ENCODE data around the gene LSM14A.
"Not testable (repeated sequence)": the region's sequence is repeated elsewhere in the genome, so short reads cannot be mapped to it uniquely, and the experiment has no call there.

LSM14A gene

GRCh38 chr19:34189917-34190425, 17.7 kb downstream of the LSM14A start:
- peaks cover 32% of the 10 kb centered on the region for H3K36me3 Mint-ChIP-seq (ENCODE audit: low read depth)

DNA sequence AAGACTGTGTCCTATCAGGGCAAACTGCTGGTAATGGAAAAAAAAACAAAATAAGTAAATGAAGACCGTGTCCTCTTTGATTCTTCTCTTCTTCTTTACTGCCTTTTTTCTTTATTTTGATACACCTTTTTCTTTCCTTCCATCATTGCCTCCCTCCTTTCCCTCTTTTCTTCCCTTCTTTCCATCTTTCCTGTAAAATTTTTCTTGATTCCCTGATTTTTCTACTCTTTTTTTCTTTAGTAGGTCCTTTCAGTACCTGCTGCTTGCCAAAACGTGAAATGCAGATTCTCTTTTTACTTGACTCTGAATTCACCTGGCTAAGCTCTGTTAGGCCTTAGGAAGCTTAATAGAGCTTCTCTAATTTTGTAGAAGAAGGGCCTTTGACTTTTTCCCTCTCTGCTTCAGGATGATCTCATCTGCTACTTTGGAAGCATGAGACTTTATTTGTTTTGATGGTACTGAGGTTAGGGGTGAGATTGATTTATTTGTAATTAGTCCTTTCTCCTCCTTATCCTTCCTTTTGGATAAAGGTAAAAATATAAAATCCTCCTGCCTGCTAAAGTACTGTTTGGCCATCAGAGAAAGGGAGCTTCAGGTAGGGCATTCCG, 19.2 kb downstream of the LSM14A start:
- H3K27ac Mint-ChIP-seq, result peak overlapping the region; percentile 58
- TF ChIP-seq, protein P1, sequence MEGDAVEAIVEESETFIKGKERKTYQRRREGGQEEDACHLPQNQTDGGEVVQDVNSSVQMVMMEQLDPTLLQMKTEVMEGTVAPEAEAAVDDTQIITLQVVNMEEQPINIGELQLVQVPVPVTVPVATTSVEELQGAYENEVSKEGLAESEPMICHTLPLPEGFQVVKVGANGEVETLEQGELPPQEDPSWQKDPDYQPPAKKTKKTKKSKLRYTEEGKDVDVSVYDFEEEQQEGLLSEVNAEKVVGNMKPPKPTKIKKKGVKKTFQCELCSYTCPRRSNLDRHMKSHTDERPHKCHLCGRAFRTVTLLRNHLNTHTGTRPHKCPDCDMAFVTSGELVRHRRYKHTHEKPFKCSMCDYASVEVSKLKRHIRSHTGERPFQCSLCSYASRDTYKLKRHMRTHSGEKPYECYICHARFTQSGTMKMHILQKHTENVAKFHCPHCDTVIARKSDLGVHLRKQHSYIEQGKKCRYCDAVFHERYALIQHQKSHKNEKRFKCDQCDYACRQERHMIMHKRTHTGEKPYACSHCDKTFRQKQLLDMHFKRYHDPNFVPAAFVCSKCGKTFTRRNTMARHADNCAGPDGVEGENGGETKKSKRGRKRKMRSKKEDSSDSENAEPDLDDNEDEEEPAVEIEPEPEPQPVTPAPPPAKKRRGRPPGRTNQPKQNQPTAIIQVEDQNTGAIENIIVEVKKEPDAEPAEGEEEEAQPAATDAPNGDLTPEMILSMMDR (IDR thresholded peaks at IDR 0.05), result no peak
- H3K4me3 Mint-ChIP-seq, result no peak overlapping the region
- DNase-seq, result no peak
- H3K36me3 Mint-ChIP-seq (ENCODE audit: low read depth), result peaks cover 32% of the 10 kb centered on the region
- H3K4me1 Mint-ChIP-seq, result peaks cover 28% of the 10 kb centered on the region
- H3K9me3 Mint-ChIP-seq, result no peaks in the 10 kb centered on the region
- H3K27me3 Mint-ChIP-seq (ENCODE audit: low read depth, poor library complexity), result no peaks in the 10 kb centered on the region

More at GRCh38 chr19:34189917-34190425, 17.7 kb downstream of the LSM14A start:
- no peaks in the 10 kb centered on the region for H3K27me3 Mint-ChIP-seq (ENCODE audit: low read depth, poor library complexity)
- H3K4me1 Mint-ChIP-seq, result peaks cover 33% of the 10 kb centered on the region
- TF ChIP-seq, protein P1 (IDR thresholded peaks at IDR 0.05), result no peak
- H3K27ac Mint-ChIP-seq, result peak overlapping the region; percentile 7
- H3K4me3 Mint-ChIP-seq, result no peak overlapping the region
- peaks cover 4% of the 10 kb centered on the region for H3K9me3 Mint-ChIP-seq
- no peak for DNase-seq

GRCh38 chr19:34193439-34193838, 21.1 kb downstream of the LSM14A start:
- Mint-ChIP-seq H3K4me1 (peaks cover 24% of the 10 kb centered on the region), H3K36me3 (ENCODE audit: low read depth) (peaks cover 42% of the 10 kb centered on the region), H3K9me3 (no peaks in the 10 kb centered on the region), H3K4me3 (no peak overlapping the region), H3K27ac (peak overlapping the region; percentile 90), H3K27me3 (ENCODE audit: low read depth, poor library complexity) (no peaks in the 10 kb centered on the region)
- TF ChIP-seq, protein P1 (IDR thresholded peaks at IDR 0.05), result no peak
- no peak for DNase-seq

GRCh38 chr19:34193876-34194275, 21.6 kb downstream of the LSM14A start:
- DNase-seq, result no peak
- Mint-ChIP-seq H3K27ac (peak overlapping the region; percentile 90), H3K27me3 (ENCODE audit: low read depth, poor library complexity) (no peaks in the 10 kb centered on the region), H3K36me3 (ENCODE audit: low read depth) (peaks cover 42% of the 10 kb centered on the region), H3K4me1 (peaks cover 21% of the 10 kb centered on the region), H3K4me3 (no peak overlapping the region), H3K9me3 (no peaks in the 10 kb centered on the region)
- TF ChIP-seq, protein P1 (IDR thresholded peaks at IDR 0.05), result no peak

GRCh38 chr19:34201133-34201532, 28.8 kb downstream of the LSM14A start:
- Mint-ChIP-seq H3K4me1 (no peaks in the 10 kb centered on the region), H3K4me3 (no peak overlapping the region), H3K9me3 (no peaks in the 10 kb centered on the region), H3K27ac (no peak overlapping the region), H3K36me3 (ENCODE audit: low read depth) (peaks cover 78% of the 10 kb centered on the region), H3K27me3 (ENCODE audit: low read depth, poor library complexity) (no peaks in the 10 kb centered on the region)
- TF ChIP-seq, protein P1 (IDR thresholded peaks at IDR 0.05), result no peak
- no peak for DNase-seq

DNA sequence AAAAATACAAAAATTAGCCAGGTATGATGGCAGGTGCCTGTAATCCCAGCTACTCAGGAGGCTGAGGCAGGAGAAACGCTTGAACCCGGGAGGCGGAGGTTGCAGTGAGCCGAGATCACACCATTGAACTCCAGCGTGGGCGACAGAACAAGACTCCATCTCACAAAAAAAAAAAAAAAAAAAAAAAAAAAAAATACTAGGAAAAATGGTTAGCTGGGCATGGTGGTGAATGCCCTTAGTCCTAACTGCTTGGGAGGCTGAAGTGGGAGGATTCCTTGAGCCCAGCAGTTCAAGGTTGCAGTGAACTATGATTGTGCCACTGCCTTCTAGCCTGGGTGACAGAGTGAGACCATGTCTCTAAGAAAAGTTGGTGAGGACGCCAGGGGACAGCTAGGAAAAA, 33.0 kb downstream of the LSM14A start:
- DNase-seq; H3K4me3 Mint-ChIP-seq; H3K9me3 Mint-ChIP-seq; H3K27me3 Mint-ChIP-seq (ENCODE audit: low read depth, poor library complexity); H3K4me1 Mint-ChIP-seq: not testable (repeated sequence)
- H3K27ac Mint-ChIP-seq, result peak overlapping the region; percentile 97
- peaks cover 73% of the 10 kb centered on the region for H3K36me3 Mint-ChIP-seq (ENCODE audit: low read depth)

Measured in nephron progenitor cell (in vitro differentiated cells).